ENCODE results near the gene RFC1.
A peak's percentile ranks its signal among the peaks of the same experiment; 100 is the strongest.
"Not testable (repeated sequence)": the region's sequence is repeated elsewhere in the genome, so short reads cannot be mapped to it uniquely, and the experiment has no call there.

Gene RFC1

DNA sequence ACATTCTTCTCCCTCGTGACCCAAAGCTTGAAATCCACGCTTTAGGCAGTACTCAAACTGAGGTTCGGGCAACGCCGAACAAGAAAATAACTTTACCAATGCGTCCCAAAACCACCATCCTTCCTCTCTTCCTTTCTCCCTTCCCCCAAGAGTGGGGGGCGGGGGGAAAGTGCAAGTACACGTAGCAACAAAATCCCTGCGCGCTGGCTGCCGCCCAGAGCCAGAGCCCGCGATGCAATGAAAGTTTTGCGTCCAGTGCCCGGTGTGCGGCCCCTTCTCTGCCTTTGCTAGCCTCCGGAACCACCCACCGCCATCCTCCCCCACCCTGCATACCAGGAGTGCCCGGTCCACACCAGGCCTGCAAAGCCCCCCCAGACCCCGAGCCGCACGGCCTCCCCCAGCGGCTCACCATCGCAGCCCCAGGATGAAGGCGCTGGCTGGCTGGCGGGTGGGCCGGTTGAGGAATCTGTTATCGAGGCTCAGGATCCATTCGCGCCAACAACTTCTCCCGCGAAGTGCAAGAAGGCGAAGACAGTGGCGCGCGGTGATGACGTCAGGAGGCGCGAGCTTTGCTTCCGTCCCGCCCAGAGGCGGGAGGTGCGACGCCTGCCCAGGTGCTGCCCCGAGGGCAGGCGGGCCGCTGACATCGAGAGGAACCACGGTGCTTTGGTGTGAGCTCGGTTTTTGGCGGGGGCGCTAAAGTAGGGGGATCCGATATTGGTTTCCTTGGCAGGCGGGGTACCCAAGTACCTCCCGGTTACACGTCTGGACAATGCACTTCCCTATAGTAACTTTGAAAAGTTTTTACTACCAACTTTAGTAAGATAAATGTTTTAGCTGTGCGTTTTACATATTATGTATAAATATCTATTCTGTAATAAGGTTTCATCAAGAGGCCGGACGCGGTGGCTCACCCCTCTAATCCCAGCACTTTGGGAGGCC, at the start of gene RFC1:
Gene RFC1 (minus strand): TSS at position 533 of the 942 bp plus-strand sequence. CDS start 121 bp downstream, at position 412.
- DNase-seq (ENCODE audit: low read depth) = peak; percentile 88

- no peak for DNase-seq (ENCODE audit: low read depth)
Observed at GRCh38 chr4:39415678-39416283, 49.6 kb upstream of the RFC1 start.

- DNase-seq (ENCODE audit: low read depth) = not testable (repeated sequence)
Observed at GRCh38 chr4:39411561-39411960, 45.4 kb upstream of the RFC1 start.

DNA sequence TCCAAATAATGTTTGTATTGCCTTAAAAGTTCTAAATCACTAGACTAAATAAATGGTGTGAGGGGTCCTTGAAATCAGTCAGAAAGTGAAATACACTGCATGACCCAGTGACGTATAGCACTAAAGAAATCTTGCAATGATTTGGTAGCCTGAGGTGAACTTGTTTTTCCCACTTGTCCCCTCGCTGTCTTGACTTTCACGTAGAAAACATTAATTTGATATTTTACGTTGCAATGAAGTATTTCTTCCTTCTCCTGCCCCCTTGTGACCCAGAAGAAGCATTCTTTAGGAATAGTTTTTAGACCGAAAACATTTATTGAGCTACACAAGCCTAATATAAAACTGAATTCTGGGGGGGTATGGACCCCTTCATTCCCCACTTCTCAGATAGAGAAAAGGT, 44.3 kb upstream of the RFC1 start:
- no peak for DNase-seq (ENCODE audit: low read depth)

DNA sequence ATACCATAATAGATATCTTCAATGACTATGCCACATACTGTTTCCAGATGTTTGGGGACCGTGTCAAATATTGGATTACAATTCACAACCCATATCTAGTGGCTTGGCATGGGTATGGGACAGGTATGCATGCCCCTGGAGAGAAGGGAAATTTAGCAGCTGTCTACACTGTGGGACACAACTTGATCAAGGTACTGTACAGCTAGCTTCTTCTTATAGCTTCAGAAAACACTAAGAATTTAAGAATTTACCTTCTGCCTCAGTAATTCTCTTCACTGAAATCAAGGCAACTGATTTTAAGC, 41.4 kb upstream of the RFC1 start:
- no peak for DNase-seq (ENCODE audit: low read depth)

GRCh38 chr4:39406763-39407583, 40.8 kb upstream of the RFC1 start, which contains the start of gene KLB:
Gene KLB, plus strand, starts transcription at chr4:39406930. Its CDS starts 20 bp downstream, at chr4:39406950.
- no peak for DNase-seq (ENCODE audit: low read depth)

DNA sequence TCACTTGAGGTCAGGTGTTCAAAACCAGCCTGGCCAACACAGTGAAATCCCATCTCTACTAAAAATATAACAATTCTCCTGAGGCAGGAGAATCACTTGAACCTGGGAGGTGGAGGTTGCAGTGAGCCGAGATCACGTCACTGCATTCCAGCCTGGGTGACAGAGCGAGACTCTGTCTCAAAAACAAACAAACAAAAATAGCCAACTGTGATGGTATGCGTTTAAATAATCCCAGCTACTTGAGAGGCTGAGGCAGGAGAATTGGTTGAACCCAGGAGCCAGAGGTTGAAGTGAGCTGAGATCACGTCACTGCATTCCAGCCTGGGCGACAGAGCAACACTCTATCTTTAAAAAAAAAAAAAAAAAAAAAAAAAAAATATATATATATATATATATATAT, 35.5 kb upstream of the RFC1 start:
- DNase-seq (ENCODE audit: low read depth) = not testable (repeated sequence)

DNA sequence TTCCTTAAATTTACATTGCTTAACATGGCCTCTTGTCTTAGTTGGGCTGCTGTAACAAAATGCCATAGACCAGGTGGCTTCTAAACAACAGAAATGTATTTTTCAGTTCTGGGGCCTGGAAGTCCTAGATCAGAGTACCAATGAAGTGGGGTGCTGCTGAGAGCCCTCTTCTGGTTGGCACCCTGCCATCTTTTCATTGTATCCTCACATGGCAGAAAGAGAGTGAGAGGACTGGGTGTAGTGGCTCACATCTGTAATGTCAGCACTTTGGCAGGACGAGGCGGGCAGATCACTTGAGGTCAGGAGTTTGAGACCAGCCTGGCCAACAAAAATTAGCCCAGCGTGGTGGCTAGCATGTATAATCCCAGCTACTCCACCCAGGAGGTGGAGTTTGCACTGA, 28.5 kb upstream of the RFC1 start:
- DNase-seq (ENCODE audit: low read depth) = no peak

GRCh38 chr4:39390603-39391002, 24.4 kb upstream of the RFC1 start:
- DNase-seq (ENCODE audit: low read depth) = no peak

- no peak for DNase-seq (ENCODE audit: low read depth)
Observed at GRCh38 chr4:39384563-39384962, 18.4 kb upstream of the RFC1 start.

GRCh38 chr4:39383690-39384089, 17.5 kb upstream of the RFC1 start:
- DNase-seq (ENCODE audit: low read depth) = no peak

DNA sequence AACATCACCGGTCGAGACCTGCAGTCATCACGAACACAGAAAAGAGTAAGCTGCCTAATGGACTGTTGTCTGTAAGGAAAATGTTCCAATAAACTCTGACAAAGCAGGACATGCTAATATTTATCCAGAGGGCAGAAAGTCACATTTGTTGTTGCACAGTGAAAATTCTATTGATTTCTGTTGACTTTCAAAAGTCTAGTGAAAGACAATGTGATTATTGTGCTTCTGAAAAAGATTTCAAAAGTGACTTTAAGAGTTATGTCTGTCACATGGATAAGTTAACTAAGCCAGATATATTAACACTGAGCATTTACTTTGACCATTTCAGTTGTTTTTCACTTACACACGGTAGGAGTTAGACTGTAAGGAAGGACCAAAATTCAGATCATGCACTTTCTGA, 9.3 kb upstream of the RFC1 start:
- DNase-seq (ENCODE audit: low read depth) = no peak

- DNase-seq (ENCODE audit: low read depth) = not testable (repeated sequence)
Observed at GRCh38 chr4:39371209-39371608, 5.0 kb upstream of the RFC1 start.

DNA sequence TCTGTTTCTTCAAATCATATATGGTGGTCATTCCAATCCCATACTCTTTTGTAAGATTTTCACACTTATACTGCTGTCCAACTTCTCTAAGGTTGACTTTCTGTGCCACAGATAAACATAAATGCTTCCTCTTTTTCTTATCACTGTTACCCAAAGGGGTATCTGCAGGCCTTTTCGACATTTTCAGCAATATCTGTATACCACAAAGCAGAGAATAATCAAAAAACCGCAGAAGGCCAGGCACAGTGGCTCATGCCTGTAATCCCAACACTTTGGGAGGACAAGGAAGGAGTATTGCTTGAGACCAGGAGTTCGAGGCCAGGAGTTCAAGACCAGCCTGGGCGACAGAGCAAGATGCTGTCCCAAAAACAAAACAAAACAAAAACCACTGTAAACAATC, 3.1 kb upstream of the RFC1 start:
- DNase-seq (ENCODE audit: low read depth) = no peak

- no peak for DNase-seq (ENCODE audit: low read depth)
Observed at GRCh38 chr4:39367166-39367565, 1.0 kb upstream of the RFC1 start.

GRCh38 chr4:39365360-39365759, 802 bp downstream of the RFC1 start:
- DNase-seq (ENCODE audit: low read depth) = no peak

DNA sequence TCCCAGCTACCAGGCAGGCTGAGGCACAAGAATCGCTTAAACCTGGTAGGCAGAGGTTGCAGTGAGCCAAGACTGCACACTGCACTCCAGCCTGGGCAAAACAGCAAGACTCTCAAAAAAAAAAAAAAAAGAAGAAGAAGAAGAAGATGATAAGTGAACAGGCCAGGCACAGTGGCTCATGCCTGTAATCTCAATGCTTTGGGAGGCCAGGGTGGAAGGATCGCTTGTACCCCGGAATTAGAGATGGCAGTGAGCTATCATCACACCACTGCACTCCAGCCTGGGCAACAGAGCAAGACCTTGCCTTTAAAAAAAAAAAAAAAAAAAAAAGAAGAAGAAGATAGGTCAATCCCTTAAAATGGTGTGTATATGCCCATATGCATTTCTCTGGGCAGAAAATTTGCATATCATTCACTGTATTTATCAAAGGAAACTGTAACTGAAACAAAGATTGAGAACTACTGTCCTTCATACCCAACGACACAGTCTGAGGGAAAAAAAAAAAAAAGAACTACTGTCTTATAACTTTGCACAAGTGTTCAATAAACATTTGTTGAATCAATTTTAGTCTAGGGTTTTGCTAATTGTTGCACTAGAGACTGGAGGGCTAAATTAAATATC, 2.3 kb downstream of the RFC1 start:
- DNase-seq (ENCODE audit: low read depth) = no peak

DNA sequence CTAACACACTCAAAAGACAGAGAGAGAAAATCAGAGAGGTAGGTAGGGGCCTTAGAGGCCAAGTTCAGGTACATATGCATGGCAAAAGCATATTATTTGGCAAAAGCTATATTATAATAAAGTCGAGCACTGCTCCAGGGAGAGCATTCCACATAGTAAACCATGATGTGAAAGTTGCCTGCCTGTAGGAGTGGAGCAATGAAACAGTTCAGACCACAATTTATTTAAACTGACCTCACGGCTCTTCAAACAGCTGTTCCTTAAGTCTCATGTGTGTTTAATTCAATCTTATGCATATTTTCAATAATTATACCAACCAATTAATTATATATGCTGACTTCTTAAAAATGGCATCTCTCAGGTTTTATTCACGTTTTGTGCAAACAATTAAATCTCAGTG, 3.3 kb downstream of the RFC1 start:
- DNase-seq (ENCODE audit: low read depth) = no peak

GRCh38 chr4:39360611-39361010, 5.6 kb downstream of the RFC1 start:
- not testable (repeated sequence) for DNase-seq (ENCODE audit: low read depth)

GRCh38 chr4:39357002-39357401, 9.2 kb downstream of the RFC1 start:
- DNase-seq (ENCODE audit: low read depth) = no peak

- no peak for DNase-seq (ENCODE audit: low read depth)
Observed at GRCh38 chr4:39354254-39354552, 12.0 kb downstream of the RFC1 start.

DNA sequence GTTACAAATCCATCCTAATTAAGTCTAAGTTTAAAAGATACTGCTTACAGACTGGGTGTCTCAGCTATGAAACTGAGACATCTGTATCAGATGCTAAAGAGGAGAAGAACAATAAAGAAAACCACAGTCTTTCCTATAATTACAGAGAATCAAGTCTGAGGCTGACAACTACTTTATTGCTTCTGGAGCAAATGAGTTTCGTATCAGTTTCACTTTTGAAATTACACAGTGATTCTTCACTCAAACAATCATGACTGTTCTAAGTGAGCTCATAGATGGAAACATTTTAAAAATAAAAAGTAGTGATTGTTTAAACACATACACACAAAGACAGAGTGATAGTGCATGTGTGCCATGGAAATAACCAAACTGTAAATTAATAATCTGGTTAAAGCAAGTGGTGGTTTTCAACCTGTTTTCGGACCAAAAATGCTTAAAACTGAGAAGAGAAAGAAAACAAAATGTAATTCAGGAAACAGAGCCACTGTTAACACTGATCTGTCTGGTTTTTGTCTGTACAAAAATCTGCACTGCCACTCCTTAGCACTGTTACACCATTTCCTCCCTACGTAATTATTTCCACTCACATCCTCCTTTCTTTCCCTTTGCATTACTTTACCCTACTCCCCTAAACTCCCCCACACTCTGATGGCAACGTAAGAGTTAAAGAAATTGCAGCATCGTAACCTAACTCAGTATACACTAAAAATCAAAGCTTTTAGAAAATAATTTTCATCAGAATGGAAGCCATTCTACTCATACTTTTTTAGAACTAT, 12.5 kb downstream of the RFC1 start:
- no peak for DNase-seq (ENCODE audit: low read depth)

Measured in stimulated activated CD8-positive, alpha-beta memory T cell treated with anti-CD3 and anti-CD28 coated beads, Interleukin-4, amount 100 ng/mL, for 24 hours (primary cell).